K562 (cell line): ENCODE measurements around the gene COX7B. TPM values are rescaled to one million over a fixed set of nuclear protein-coding genes. Genes with fewer than 3 reads are reported as not detected.

ENCODE experiments used
- ATAC-seq: fragments of 200-7000 bp; cut with Tn5 transposase; 3 replicates; pipeline ENCODE4 v1.9.1; 2020; ENCODE audit warnings: moderate library complexity
- BruUV-seq: library from RNA; stranded (reverse); fragments of 400-500 nt; replicated peaks from 2 replicates; lab custom pipeline; 2021; lab: Mats Ljungman, UMichigan
- CTCF ChIA-PET: fragments of 300-600 bp; formaldehyde crosslinking; extraction: SDS; loops from one replicate; lab custom pipeline; 2021; ENCODE audit warnings: low intra/inter-chr PET ratio; lab: Yijun Ruan, JAX
- POLR2A ChIA-PET: fragments of 300-600, 350-650 bp; sonication (Branson Sonifier 250); formaldehyde crosslinking; extraction: SDS; loops from one replicate; lab custom pipeline; 2021; ENCODE audit warnings: antibody characterized with exemption, inconsistent platforms; lab: Yijun Ruan, JAX
- DNase-seq, 4 experiments: peaks; one replicate each; pipeline versions ENCODE4 v3.0.0 to v3.0.0-alpha.2; 2011 to 2018; ENCODE audit warnings: low spot score in 3 of 4, mixed read lengths in 3 of 4; ENCODE audit errors: extremely low read depth in 1 of 4
- FAIRE-seq: peaks from 2 replicates; lab custom pipeline; 2011; peaks lifted over from hg19 to GRCh38; lab: Jason Lieb, UNC
- H2AFZ ChIP-seq: 2 replicates; pipeline ENCODE4 v1.6.0; 2011; ENCODE audit warnings: low read depth, low read length, control low read depth, inconsistent platforms
- H3K27ac ChIP-seq: fragments of 200-600 bp; 3 replicates; pipeline ENCODE4 v1.8.0; 2011; ENCODE audit warnings: low read depth, mild to moderate bottlenecking, control low read depth, inconsistent platforms, low read length, moderate library complexity, mixed read lengths; ENCODE audit errors: extremely low read depth
- H3K27me3 ChIP-seq, 2 experiments: fragments of 300-600 bp in 1 of 2; 2 replicates in 1 of 2; 3 replicates in 1 of 2; pipeline versions ENCODE4 v1.6.0 to v1.8.0; 2011; ENCODE audit warnings: inconsistent platforms in 2 of 2, low read length in 2 of 2, mild to moderate bottlenecking in 1 of 2, mixed read lengths in 1 of 2, moderate library complexity in 1 of 2; ENCODE audit not compliant: control insufficient read depth in 2 of 2, insufficient read depth in 2 of 2
- H3K36me3 ChIP-seq: fragments of 300-600 bp; 3 replicates; pipeline ENCODE4 v1.8.0; 2011; ENCODE audit warnings: mild to moderate bottlenecking, low read length, inconsistent platforms; ENCODE audit not compliant: control insufficient read depth, insufficient read depth
- H3K4me1 ChIP-seq, 2 experiments: fragments of 200-600 bp in 1 of 2; replicated peaks in 1 of 2; 2 replicates in 1 of 2; 3 replicates in 1 of 2; pipeline versions ENCODE4 v1.5.1 to v1.8.0; 2011; ENCODE audit warnings: inconsistent platforms in 2 of 2, low read length in 2 of 2, mild to moderate bottlenecking in 1 of 2, mixed read lengths in 1 of 2, moderate library complexity in 1 of 2; ENCODE audit not compliant: control insufficient read depth in 2 of 2, insufficient read depth in 2 of 2
- H3K4me2 ChIP-seq: 2 replicates; pipeline ENCODE4 v1.6.1; 2011; ENCODE audit warnings: low read length, control low read depth, inconsistent platforms, mixed read lengths; ENCODE audit not compliant: insufficient read depth
- H3K4me3 ChIP-seq: fragments of 200-600 bp; sonication (generic), shearing (Covaris generic); 2 replicates; pipeline ENCODE4 v1.5.1; 2016; ENCODE audit warnings: control low read depth, inconsistent platforms
- H3K79me2 ChIP-seq: fragments of 200-600 bp; 3 replicates; pipeline ENCODE4 v1.8.0; 2011; ENCODE audit warnings: low read length, inconsistent platforms; ENCODE audit not compliant: control insufficient read depth, insufficient read depth
- H3K9ac ChIP-seq, 2 experiments: 2 replicates each; pipeline versions ENCODE4 v1.6.0 to v1.6.1; 2011; ENCODE audit warnings: low read depth in 2 of 2, low read length in 2 of 2, control low read depth in 1 of 2, inconsistent platforms in 1 of 2, mild to moderate bottlenecking in 1 of 2, mixed read lengths in 1 of 2; ENCODE audit not compliant: insufficient read depth in 1 of 2
- H3K9me1 ChIP-seq: one replicate; pipeline ENCODE4 v1.6.0; 2011; ENCODE audit warnings: inconsistent platforms, mild to moderate bottlenecking, low read length, moderate library complexity; ENCODE audit not compliant: control insufficient read depth, insufficient read depth
- H3K9me3 ChIP-seq: replicated peaks from 2 replicates; pipeline ENCODE4 v1.5.1; 2011; ENCODE audit warnings: low read depth, low read length, inconsistent platforms; ENCODE audit not compliant: control insufficient read depth, insufficient read depth
- H4K20me1 ChIP-seq: replicated peaks from 2 replicates; pipeline ENCODE4 v1.6.1; 2011; ENCODE audit warnings: low read length, inconsistent platforms, mixed read lengths; ENCODE audit not compliant: control insufficient read depth, insufficient read depth
- CBX3 ChIP-seq, 2 experiments: IDR thresholded peaks; 1 replicate in 1 of 2; 2 replicates in 1 of 2; pipeline ENCODE4 v1.6.1; 2012; ENCODE audit warnings: inconsistent platforms in 2 of 2, low read length in 2 of 2, borderline replicate concordance in 1 of 2, control low read depth in 1 of 2
- CEBPB ChIP-seq: fragments of 450-650 bp; IDR thresholded peaks from 2 replicates; pipeline ENCODE4 v1.6.1; 2016; ENCODE audit warnings: missing genetic modification characterization, missing compliant biosample characterization
- ELF4 ChIP-seq: fragments of 450-650 bp; formaldehyde crosslinking; IDR thresholded peaks from 2 replicates; pipeline ENCODE4 v1.4.0; 2022; ENCODE audit warnings: missing genetic modification characterization
- GTF2F1 ChIP-seq: IDR thresholded peaks from 2 replicates; pipeline ENCODE4 v1.6.1; 2011; ENCODE audit warnings: low read depth, low read length, improper control_type of control experiment
- HNRNPL ChIP-seq: fragments of 200-400 bp; formaldehyde crosslinking; IDR thresholded peaks from 2 replicates; pipeline ENCODE4 v1.6.1; 2017; ENCODE audit warnings: low read depth, mild to moderate bottlenecking, low read length
- MTA1 ChIP-seq: fragments of 450-650 bp; IDR thresholded peaks from 2 replicates; pipeline ENCODE4 v1.6.1; 2017; ENCODE audit warnings: borderline replicate concordance
- POLR2AphosphoS2 ChIP-seq: IDR thresholded peaks from 2 replicates; pipeline ENCODE4 v1.6.1; 2012; ENCODE audit warnings: low read length, improper control_type of control experiment
- PURB ChIP-seq: sonication (generic); formaldehyde crosslinking; IDR thresholded peaks from 2 replicates; pipeline ENCODE4 v1.9.0; 2021; ENCODE audit warnings: low read depth, mild to moderate bottlenecking, missing genetic modification reagents
- RBM39 ChIP-seq: fragments of 200-400 bp; formaldehyde crosslinking; optimal IDR thresholded peaks from 2 replicates; pipeline ENCODE3; 2018; ENCODE audit warnings: low read depth, low read length
- RNF219 ChIP-seq: fragments of 250-450 bp; sonication (Bioruptor Pico); IDR thresholded peaks from 2 replicates; pipeline ENCODE4 v1.5.0; 2022; ENCODE audit warnings: mild to moderate bottlenecking
- SP2 ChIP-seq: IDR thresholded peaks from 2 replicates; pipeline ENCODE4 v1.6.1; 2011; ENCODE audit warnings: mild to moderate bottlenecking, low read depth, low read length, moderate library complexity; ENCODE audit not compliant: poor library complexity, severe bottlenecking; ENCODE audit errors: extremely low read depth
- TAF15 ChIP-seq: fragments of 200-400 bp; formaldehyde crosslinking; IDR thresholded peaks from 2 replicates; pipeline ENCODE4 v1.6.1; 2017; ENCODE audit warnings: mild to moderate bottlenecking, low read depth, low read length, moderate library complexity
- U2AF1 ChIP-seq: fragments of 200-400 bp; formaldehyde crosslinking; optimal IDR thresholded peaks from 2 replicates; pipeline ENCODE3; 2017; ENCODE audit warnings: mild to moderate bottlenecking, low read depth, low read length, moderate library complexity
- ZBTB7A ChIP-seq: IDR thresholded peaks from 2 replicates; pipeline ENCODE4 v1.6.1; 2011; ENCODE audit warnings: low read depth, mild to moderate bottlenecking, low read length, moderate library complexity, borderline replicate concordance; ENCODE audit not compliant: control insufficient read depth
- ZFPM2 ChIP-seq: fragments of 250-450 bp; sonication (Bioruptor Pico); IDR thresholded peaks from 2 replicates; pipeline ENCODE4 v1.5.1; 2022; ENCODE audit warnings: mild to moderate bottlenecking
- ZNF165 ChIP-seq: fragments of 250-450 bp; sonication (Bioruptor Pico); IDR thresholded peaks from 2 replicates; pipeline ENCODE4 v1.4.0; 2020; ENCODE audit warnings: borderline replicate concordance
- ZNF354B ChIP-seq: fragments of 250-450 bp; sonication (Bioruptor Pico); IDR thresholded peaks from 2 replicates; pipeline ENCODE4 v1.4.0; 2020
- ZSCAN32 ChIP-seq: fragments of 450-650 bp; formaldehyde crosslinking; IDR thresholded peaks from 2 replicates; pipeline ENCODE4 v1.4.0; 2020; ENCODE audit warnings: mild to moderate bottlenecking, moderate library complexity
- WGBS: fragments of 100-300 bp; shearing (Covaris generic); methylation state at CpG from one replicate; pipeline ENCODE4 v1.1.6; 2016; ENCODE audit warnings: low coverage, mixed read lengths; ENCODE audit not compliant: insufficient coverage; ENCODE audit errors: missing lambda C conversion rate; 5-methylcytosine and 5-hydroxymethylcytosine counted together
- in situ Hi-C: fragments of 300-500 bp; cut with MboI; formaldehyde crosslinking; loops from 4 replicates; pipeline ENCODE4 v1.15.0; 2018; ENCODE audit warnings: inconsistent platforms, mixed read lengths
- intact Hi-C: fragments of 100-400 bp; cut with micrococcal nuclease; formaldehyde crosslinking; loops from 2 replicates; pipeline ENCODE4 v1.14.2; 2022
- polyA plus RNA-seq, 8 experiments: library from polyadenylated mRNA; depleted of rRNA in 4 of 8; stranded (reverse) in 5 of 8; unstranded in 3 of 8; fragments of >200 nt; fragmentation: Nextera tagmentation in 2 of 8; fragmentation: Illumina TruSeq in 1 of 8; extraction: Ambion mirVana in 2 of 8; extraction: Trizol in 1 of 8; gene quantifications; 2 replicates each; pipeline versions ENCODE4 v1.2.1 to v1.2.3, GENCODE V29; 2011 to 2014; ENCODE audit warnings: inconsistent platforms in 1 of 8, missing spikeins in 1 of 8
- total RNA-seq, 7 experiments: library from RNA; depleted of rRNA in 6 of 7; stranded (reverse); fragments of >200 nt in 6 of 7; fragmentation: Illumina TruSeq in 2 of 7; extraction: Trizol in 2 of 7; gene quantifications; 2 replicates each; pipeline versions ENCODE4 v1.2.1 to v1.2.3, GENCODE V29; 2011 to 2021; ENCODE audit warnings: low replicate concordance in 1 of 7
- TF ChIP-seq, protein P1 (sequence below): fragments of 250-450 bp; sonication (Bioruptor Pico); IDR thresholded peaks from 2 replicates; pipeline ENCODE4 v1.8.0; 2022; ENCODE audit warnings: inconsistent platforms, mild to moderate bottlenecking, moderate library complexity, borderline replicate concordance
- TF ChIP-seq, protein P2 (sequence below): sonication (generic); formaldehyde crosslinking; IDR thresholded peaks from 2 replicates; pipeline ENCODE4 v1.4.0; 2020; ENCODE audit warnings: mild to moderate bottlenecking, missing genetic modification reagents

COX7B gene
- total and polyA plus RNA-seq, 9 of the 15 experiments (the other 6 are each of a cell fraction or from before 2014, with no cell fraction given) = 549 to 2,891 (median 1,307) TPM

- BruUV-seq = no TSS peak
- in situ Hi-C loops = no loop called here
These were observed 52.9 kb downstream of the COX7B start for GRCh38 chrX:77952173-77952572.

More at GRCh38 chrX:77952173-77952572, 52.9 kb downstream of the COX7B start:
- H3K27me3 ChIP-seq = no peaks in the 10 kb centered on the region
- peak overlapping the region; percentile 39; the same call in 2 of the 3 replicates for H3K27ac ChIP-seq
- no peaks in the 10 kb centered on the region for H4K20me1 ChIP-seq
- H3K4me1 ChIP-seq = no peaks in the 10 kb centered on the region; a peak in 1 of 5 replicates
- peaks cover 78% of the 10 kb centered on the region for H3K79me2 ChIP-seq
- TF ChIP-seq, protein P1, sequence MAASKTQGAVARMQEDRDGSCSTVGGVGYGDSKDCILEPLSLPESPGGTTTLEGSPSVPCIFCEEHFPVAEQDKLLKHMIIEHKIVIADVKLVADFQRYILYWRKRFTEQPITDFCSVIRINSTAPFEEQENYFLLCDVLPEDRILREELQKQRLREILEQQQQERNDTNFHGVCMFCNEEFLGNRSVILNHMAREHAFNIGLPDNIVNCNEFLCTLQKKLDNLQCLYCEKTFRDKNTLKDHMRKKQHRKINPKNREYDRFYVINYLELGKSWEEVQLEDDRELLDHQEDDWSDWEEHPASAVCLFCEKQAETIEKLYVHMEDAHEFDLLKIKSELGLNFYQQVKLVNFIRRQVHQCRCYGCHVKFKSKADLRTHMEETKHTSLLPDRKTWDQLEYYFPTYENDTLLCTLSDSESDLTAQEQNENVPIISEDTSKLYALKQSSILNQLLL (CRISPR knock-in tag) = no peak
- no peak for TF ChIP-seq HNRNPL
- TF ChIP-seq CBX3 (IDR thresholded peaks at IDR 0.05; ENCODE audit: borderline replicate concordance in 1 of 2, low read length in 2 of 2) = no peak
- TF ChIP-seq, protein P2, sequence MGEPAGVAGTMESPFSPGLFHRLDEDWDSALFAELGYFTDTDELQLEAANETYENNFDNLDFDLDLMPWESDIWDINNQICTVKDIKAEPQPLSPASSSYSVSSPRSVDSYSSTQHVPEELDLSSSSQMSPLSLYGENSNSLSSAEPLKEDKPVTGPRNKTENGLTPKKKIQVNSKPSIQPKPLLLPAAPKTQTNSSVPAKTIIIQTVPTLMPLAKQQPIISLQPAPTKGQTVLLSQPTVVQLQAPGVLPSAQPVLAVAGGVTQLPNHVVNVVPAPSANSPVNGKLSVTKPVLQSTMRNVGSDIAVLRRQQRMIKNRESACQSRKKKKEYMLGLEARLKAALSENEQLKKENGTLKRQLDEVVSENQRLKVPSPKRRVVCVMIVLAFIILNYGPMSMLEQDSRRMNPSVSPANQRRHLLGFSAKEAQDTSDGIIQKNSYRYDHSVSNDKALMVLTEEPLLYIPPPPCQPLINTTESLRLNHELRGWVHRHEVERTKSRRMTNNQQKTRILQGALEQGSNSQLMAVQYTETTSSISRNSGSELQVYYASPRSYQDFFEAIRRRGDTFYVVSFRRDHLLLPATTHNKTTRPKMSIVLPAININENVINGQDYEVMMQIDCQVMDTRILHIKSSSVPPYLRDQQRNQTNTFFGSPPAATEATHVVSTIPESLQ (CRISPR knock-in tag) = no peak
- TF ChIP-seq ZSCAN32 = no peak
- TF ChIP-seq POLR2AphosphoS2 = no peak
- no peak for TF ChIP-seq GTF2F1
- TF ChIP-seq ZFPM2 (CRISPR knock-in tag) = no peak
- no peak for TF ChIP-seq ZBTB7A
- no peak for TF ChIP-seq PURB (CRISPR knock-in tag)
- TF ChIP-seq U2AF1 = no peak
- no peak for TF ChIP-seq TAF15
- TF ChIP-seq ZNF354B = no peak
- no peak for TF ChIP-seq RBM39
- no peak for TF ChIP-seq MTA1
- no peak for TF ChIP-seq ZNF165
- no peak for TF ChIP-seq ELF4 (CRISPR knock-in tag)
- TF ChIP-seq RNF219 (CRISPR knock-in tag) = no peak
- TF ChIP-seq SP2 = no peak
- TF ChIP-seq CEBPB = no peak
- H3K36me3 ChIP-seq = no peaks in the 10 kb centered on the region; the same call in 2 of the 3 replicates
- CTCF ChIA-PET = no interaction called here
- H3K9ac ChIP-seq = no peak overlapping the region
- DNase-seq (no peak), FAIRE-seq (no peak), ATAC-seq (no peak)
- no peak overlapping the region for H3K4me3 ChIP-seq
- no peaks in the 10 kb centered on the region; the same call in 1 of the 2 replicates for H3K9me3 ChIP-seq
- intact Hi-C loops = loop anchor here (5.0 kb wide), 1 partner anchor 35 kb away; no protein-coding TSS in a partner anchor
- H2AFZ ChIP-seq = no peak overlapping the region
- H3K4me2 ChIP-seq = no peak overlapping the region
- 25% methylated on average over 1 of the region's 1 CpG for WGBS
- no peaks in the 10 kb centered on the region for H3K9me1 ChIP-seq
- POLR2A ChIA-PET = no interaction called here
